Measurements from ENCODE around the gene KCNA4.
"Not testable (repeated sequence)": the region's sequence is repeated elsewhere in the genome, so short reads cannot be mapped to it uniquely, and the experiment has no call there.

KCNA4 gene

DNA sequence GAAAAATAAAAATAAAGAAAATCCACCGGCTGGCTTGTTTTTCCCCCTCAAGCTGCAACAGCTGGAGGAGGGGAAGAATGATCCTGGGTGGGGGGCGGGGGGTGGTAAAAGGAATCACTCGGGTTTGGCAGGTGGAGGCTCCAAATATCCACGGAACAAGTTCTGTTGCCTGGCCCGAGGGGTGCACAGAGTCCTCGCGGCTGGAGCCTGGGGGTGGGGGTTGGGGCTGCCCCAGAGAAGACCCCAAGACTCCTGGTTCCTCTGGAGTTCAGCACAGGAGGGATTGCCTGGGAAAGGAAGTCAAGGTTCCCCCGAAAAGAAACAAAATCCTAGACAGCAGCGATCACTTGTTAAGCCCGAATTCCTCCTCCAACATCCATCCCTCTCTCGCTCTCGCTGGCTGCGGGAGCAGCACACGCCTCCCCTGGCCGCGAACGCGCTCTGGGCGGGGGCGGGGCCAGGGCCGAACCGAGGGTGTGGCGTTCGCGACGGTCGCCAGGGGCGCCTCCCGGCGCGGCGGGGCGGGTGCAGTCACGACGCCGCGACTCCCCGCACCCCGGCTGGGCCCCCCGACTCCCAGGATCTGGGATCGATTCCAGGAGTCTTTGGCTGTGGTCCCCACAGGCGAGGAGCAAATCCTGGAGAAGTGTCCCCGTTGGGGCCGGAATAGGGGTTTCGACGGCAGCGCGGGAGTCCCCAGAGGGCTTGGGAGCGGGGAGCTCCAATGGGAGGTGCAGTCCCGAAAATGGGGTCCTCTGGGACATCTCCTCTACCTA is at the start of gene KCNA4:
KCNA4 (minus strand) TSS at position 443 of the 776 bp plus-strand sequence. CDS start 4,352 bp downstream, outside the sequence.
- DNase-seq, result no peak

DNA sequence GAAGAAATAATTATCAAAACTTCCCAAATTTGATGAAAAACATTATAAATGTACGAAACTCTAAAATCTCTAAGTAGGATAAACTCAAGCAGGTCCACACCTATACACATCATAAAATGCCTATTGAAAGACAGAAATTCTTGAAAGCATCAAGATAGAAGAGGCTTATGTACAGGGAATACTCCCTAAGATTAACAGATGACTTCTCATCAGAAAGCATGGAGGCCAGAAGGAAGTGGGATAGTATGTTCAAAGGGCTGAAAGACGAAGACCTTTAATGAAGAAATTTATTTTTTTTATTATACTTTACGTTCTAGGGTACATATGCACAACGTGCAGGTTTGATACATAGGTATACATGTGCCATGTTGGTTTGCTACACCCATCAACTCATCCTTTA is 45.3 kb upstream of the KCNA4 start:
- no peak for DNase-seq

DNA sequence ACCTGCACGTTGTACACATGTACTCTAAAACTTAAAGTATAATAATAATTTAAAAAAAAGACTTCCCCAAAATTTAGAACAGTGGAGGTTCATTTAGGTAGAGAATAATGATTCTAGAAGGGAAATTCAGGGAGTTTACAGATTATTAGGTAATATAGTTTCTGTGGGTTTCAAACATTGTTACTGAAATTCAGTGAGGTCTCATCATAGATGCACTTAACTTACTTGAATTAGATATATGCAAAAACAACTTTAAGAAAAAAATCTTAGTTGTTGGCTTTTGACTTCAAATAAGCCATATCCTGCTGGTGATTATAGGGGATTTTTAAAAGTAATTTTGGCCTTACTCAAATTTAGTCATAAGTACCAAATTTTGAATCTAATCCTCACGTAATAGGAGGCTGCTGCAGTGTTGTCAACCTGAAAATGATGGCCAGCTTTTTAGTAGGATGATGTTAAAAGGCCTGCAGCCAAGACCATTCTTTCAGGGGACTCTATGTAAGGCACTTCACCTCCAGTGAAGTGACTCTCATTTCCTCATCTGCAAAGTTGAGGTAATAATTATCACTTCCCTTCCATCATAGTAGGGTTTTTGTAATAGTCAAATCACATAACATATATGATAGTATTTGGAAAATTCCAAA is 42.5 kb upstream of the KCNA4 start:
- DNase-seq, result no peak

DNA sequence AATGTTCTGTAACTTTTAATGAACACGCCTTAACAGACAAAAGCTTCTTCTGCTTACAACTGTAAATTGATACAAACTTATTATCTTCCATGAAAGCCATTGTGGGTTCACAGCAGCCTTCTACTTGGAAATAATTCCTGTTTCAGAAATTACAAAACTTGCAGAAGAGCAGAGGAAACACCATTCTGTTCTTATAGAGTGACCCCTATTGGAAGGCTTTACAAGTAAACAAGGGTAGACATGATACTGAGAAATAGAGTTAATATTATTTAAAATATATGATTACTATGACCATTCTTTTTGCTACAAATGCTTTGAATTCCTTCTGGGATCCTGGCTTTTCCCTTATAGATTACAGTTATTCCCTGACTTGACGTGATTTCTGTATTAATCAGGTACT is 32.4 kb upstream of the KCNA4 start:
- DNase-seq, result no peak

DNA sequence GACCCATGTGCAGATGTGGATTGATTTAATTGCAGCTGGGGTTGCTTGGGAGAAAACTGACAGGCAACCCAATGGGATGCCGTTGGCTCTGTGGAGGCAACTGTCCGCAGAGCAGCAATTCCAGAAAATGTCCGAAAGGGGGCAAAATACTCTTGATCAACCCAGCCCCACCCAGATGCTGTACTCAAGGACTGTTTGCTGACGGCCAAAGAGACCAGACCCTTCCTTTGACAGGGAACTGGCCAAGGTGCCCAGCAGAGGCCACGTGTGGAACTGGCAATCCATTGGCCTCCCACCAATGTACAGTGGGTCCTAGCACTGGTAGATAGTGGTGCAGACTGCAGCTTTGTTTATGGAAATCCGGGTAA is 29.7 kb upstream of the KCNA4 start:
- DNase-seq, result no peak

DNA sequence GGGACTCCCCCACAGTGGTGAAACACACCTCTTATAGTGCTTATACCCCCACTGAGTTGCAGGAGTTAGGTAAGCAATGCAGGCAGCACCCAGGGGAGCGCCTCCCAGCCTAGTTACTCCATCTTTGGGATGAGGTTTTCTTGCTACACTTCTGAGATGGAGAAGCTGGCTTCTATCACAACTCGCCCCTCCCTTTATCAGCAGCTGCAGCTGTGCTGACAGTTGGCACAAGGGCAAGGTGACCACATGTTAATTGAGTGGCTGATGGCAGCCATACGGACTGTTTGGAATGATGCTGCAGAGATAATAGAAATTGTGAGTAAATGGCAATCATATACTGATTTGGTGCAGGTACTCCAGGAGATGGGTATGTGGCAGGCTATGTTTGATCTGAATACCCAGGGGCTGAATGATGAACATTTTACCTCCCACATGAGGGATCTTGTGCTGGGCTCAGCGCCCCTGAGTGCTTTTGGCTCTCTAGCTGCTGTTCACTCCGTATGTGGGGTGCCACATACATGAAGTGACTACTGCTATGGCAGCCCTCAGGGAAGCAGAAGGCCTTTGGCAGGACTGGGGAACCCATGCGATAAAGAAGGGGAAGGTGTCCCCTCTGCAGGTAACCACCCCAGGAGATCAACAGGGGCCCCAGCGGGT is 29.2 kb upstream of the KCNA4 start:
- DNase-seq, result no peak

DNA sequence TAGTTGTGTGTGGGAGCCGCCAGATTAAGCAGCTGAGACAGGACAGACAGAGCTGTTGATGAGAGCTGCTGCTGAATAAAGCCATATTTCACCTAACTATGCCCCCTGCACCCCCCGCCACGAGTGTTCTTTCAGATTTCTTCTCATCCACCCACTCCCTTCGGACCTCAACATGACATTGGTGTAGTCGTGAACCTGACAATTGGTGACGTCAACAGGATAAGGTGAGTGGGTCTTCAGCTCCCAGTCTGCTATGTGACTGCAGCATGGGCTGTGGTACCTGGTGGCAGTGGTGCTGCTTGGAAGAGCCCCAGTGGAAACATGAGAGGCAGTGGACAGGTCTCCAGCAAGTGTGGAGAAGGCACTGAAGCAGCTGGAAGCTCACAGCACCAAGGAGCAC is 28.3 kb upstream of the KCNA4 start:
- DNase-seq, result no peak

DNA sequence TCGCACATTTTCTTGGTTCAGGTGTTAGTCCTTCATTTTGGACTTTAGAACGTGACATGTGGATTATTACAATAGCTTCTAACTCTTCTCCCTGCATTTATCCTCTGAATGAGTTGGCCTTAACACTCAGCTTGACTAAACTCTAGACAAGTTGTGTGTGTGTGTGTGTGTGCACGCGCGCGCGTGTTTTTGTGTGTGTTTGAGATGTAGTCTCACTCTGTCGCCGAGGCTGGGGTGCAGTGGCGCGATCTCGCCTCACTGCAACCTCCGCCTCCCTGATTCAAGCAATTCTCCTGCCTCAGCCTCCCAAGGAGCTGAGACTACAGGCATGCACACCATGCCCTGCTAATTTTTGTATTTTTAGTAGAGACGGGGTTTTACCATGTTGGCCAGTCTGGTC is 24.3 kb upstream of the KCNA4 start:
- no peak for DNase-seq

DNA sequence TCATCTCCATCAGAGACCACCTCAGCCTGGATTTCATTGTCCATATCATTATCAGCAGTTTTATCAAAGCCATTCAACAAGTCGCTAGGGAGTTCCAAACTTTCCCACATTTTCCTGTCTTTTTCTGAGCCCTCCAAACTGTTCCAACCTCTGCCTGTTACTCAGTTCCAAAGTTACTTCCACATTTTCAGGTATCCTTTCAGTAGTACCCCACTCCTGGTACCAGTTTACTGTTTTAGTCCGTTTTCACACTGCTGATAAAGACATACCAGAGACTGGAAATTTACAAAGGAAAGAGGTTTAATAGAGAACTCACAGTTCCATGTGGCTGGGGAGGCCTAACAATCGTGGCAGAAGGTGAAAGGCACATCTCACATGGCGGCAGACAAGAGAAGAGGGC is 17.9 kb upstream of the KCNA4 start:
- not testable (repeated sequence) for DNase-seq

DNA sequence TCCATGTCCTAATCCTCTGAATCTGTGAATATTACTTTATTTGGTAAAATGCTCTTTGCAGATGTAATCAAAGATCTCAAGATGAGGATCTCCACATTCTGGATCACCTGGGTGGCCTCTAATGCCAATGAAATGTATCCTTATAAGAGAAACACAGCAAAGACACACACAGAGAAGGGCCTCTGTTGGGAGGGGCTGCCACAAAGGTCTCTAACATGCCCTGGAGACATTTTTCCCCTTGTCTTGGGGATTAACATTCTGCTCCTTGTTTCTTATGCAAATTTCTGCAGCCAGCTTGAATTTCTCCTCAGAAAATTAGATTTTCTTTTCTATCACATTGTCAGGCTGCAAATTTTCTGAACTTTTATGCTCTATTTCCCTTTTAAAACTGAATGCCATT is 17.3 kb upstream of the KCNA4 start:
- not testable (repeated sequence) for DNase-seq

DNA sequence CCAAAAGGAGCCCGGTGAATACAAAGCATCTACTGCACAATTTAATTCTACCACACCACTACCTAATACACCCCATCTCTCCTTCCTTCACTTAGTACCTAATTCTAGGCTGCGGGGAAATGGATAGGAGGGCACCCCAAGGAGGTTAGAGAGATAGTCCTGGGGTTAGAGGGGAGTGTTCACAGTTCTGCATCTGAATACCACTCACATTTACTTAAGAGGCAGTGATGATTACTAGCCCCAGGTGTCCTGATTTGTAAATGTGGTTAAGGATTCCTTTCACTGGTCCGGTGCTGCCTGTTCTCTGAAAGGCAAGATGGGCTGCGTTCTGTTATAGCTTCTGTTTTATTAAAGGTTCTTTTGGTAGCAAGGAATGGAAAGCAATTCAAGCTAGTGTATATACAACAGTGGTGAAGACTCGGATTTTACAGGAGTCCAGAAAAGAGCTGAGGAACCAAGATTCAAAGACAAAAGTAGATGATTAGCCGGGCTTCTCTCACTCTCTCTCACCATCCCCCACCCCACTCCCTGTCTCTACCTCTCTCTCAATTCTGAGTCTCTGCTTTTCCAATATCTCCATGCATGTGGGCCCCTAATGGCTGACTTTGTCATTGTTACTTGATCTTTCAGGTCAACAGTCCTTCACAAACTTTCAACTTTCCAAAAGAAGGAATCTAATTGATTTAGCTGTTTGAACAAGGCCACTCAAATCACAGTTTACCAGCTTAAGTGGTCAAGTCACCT is 8.7 kb upstream of the KCNA4 start:
- DNase-seq, result no peak

DNA sequence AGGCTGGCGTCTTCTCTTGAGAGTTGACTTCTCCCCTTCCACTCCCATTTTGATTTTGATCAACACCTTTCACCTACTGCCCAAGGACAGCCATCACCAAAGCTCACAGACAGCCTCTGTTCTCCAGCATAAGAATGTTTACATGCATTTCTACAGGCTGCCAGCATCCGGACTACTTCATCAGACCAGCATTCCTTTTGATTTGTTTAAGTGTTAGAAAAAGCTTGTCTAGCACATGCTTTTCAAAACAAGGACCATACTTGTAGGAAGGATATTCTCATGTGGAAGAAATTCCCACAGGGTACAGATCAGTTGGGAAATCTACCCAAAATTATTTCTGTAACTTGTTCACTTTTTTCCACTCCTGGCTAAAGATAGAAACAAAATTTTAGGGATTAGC is 6.2 kb upstream of the KCNA4 start:
- DNase-seq, result no peak

DNA sequence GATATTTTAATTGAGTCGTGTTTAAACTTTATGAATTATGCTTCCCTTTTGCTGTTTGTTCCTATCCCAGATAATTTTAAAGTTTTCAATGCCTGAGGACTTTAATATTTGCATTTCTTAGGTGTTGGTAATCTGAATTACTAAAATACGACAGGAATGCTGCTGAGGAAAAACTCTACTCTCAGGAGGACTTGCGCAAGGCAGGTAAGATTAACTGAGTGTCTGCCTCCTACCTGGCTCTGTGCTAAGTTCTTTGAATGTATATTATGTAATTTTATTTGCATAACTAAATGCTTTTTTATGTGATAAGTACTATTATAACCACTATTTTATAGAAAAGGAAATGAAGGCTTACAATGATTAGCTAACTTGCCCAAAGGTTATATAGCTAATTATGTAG is 2.7 kb upstream of the KCNA4 start:
- DNase-seq, result no peak

DNA sequence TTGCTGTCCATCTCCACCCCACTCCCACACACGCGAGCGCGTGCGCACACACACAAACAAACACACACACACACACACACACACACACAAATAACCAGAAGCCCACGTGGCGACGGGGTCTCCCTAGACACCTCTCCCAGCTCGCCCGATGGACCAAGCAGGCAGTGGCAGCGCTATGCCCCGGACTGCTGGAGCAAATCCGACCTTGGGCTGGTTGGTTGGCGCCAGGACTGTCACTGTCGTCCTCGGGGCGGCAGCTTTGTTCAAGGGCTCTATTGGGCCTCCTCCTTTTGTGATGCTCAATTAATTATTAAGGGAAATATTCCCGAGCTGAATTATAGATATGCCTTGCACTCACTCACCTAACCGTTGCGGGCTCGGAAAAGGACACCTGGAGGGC is 1.7 kb upstream of the KCNA4 start:
- DNase-seq, result no peak

DNA sequence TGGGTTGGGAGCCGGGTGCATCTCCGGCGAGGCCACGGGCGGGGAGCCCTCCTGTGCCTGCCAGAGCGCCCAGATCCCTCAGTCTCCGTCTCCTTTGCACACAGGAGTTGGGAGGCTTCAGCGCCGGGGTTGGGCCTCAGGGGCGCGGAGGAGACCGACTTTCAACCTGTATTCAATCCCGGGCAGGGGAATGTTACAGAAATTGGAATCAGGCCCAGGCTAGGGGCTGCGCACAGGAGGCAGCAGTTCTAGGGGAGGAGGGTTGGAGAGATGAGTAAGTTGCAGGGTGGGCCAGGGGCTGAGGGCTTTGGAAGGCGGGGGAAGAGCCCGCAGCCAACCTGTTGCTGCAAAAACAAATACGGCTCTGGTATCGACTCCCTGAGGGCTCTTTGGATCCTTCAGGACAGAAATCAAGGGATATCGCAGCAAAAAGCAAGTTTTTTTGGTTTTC is 640 bp upstream of the KCNA4 start:
- no peak for DNase-seq

DNA sequence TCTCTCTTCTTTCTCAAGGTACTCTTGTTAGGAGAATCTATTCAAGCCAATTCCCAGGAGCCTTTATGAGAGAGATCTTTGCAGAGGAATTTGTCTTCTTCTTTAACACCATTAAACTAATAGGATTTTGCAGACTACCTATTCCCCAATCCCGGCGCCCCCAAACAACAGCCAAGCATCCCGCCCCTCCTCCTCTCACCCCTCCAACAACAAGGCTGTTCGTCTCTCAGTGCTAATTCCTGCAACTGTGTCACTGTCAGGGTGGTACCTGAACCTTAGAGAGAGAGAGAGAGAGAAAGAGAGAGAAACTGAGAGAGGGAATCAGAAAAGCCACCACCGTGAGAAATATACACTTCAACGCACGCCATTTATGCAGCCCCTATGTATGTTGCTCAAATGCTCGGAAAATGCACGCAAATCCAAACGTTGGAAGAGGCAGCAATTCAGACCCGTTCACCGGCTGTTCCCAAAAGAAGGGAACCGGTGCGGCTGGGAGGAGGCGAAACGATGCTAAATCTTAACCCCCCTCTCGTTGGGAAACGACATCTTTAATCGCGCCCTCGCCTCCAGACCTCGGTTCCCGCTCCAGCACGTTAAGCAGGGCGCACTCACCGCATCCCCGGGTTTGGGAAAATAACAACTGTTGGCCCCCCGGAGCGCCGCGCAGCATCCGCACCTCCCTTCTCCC is 961 bp downstream of the KCNA4 start:
- DNase-seq, result no peak

DNA sequence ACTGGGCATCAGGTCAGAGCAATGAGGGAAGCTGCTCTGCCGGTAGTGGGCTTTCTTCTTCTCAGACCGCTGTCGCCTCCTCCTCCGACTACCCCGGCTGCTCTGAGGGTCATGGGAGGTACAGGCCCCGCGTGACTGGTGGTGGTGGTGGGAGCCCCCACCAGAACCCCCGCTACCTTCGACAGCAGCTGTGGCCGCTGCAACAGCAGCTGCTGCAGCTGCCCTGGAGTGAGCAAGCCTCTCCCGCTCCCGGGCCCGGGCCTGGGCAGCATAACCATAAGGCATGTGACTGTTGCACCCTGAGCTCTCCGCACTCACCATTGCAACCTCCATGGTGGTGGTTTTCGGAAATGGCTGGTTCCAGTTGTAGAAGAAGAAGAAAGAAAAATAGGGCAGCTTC is 4.5 kb downstream of the KCNA4 start:
- DNase-seq, result no peak

DNA sequence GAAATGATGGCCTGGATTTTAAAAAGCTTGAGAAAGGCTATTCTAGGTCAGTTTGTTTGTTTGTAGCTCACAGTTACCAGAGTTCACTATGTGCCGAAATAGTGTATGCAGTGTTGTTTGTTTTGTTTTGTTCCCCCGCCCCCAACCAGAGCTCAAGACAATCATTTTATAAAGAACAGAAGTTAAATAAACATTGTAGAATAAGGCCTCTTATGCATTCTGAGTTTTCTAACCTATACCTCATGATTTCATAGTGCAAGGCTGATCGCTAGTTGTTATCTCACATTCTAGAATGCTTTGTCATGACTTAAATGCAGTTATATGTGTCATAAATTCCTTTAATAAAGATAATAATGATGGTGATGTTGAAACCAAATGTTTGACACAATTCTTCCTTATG is 7.8 kb downstream of the KCNA4 start:
- no peak for DNase-seq

DNA sequence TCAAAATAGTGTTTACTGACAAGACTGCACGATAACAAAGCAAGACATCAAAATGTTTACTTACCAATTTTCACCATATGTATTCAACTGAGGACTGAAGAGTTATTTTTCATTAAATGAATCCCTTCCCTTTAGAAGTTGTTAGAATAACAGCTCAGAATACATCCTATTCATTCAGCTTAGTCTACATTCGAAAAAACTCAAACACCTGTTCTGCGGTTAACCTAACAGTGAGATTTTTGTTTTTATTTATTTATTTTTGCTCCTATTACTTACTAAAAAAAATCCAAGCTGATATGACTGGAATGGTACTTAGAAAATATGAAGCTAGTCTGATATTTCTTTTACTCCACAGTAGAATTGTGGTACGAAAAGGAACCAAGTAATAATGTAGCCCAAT is 10.0 kb downstream of the KCNA4 start:
- DNase-seq, result no peak

DNA sequence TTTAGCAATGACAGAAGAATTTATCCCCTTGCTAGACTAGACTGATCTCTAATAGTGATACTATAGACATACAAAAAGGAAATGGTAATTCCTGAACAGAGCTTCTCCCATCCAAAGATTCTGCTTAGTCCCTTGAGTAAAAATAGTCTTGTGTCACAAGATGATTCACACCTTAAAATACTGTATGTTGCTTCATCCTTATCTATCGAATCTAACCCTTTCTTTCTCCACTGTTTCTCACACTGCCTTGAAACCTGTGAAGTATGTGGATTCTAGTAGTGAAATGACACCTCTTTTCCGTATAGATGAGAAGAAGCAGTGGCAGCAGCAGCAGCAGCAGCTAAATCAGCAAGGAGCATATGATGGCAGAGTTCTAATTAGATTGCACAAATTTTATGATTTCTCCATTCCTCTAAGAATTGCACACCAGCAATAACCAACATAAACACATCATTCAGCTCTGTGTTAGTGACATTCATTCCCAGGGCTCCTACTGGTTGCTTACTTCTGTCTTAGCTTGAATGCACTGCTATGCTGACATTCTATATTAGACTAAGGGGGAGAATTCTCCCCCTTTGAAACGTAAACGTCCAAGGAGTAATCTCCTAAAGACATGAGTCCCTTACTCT is 14.6 kb downstream of the KCNA4 start:
- no peak for DNase-seq

DNA sequence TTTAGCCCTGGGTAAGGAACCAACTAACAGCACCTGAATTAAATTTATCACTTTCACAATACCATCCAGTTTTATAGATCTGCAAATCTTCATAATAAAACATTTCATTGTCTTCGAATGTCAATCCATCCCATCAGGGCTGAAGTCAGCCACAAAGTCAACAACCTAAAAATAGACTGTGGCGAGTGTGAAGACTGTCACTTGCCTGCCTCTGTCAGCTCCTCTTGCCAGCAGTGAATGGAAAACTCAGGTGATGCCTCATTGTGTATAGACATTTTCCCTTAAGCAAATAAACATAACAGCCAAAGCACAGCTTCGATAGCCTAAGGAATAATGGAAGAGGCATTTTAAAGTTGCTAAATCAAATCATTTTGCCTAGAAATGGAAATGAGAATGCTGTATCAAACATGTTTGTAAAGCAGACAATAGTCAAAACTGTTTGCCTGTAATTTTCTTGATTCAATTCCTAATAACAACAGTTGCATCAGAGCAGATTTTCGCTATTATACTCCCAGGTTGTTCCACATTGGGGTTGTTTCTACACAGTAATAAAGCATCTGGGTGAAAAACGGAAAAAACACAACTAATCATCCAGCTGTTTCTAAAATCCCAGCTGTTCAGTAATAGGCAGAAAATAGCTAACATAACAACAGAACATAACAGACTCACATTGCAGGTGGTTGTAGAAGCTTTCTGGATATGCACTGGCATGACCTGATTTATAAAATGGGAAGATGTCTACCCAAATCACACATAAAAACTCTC is 15.7 kb downstream of the KCNA4 start:
- no peak for DNase-seq

DNA sequence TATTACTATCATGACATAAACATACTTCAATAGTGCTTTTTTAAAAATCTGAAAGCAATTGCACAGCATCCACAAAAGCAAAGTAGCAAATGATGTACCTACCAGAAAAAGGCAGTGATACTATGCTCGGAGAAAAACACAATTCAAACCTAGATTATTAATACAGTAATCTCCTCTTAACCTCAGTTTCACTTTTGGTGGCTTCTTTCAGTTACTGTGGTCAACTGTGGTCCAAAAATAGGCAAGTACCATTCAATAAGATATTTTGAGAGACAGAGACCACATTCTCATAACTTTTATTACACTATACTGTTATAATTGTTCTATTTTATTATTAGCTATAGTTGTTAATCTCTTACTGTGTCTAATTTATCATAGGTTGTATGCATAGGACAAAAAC is 20.8 kb downstream of the KCNA4 start:
- DNase-seq, result no peak
